Psoas muscle (tissue), 8 donors: ENCODE data around the gene KLHL3. TPM values are rescaled to one million over a fixed set of nuclear protein-coding genes. Genes with fewer than 3 reads are reported as not detected.

Experiments used
- ATAC-seq, 4 donors: fragments of 200-7000 bp; cut with Tn5 transposase; one replicate each; pipeline ENCODE4 v1.9.1; 2020; ENCODE audit warnings: moderate library complexity in 3 of 4, mild to moderate bottlenecking in 2 of 4
- DNase-seq, 2 donors: peaks; one replicate each; pipeline ENCODE4 v3.0.0-alpha.2; 2020
- H3K27ac ChIP-seq: fragments of 200-600 bp; one replicate; pipeline ENCODE4 v1.8.0; 2022
- H3K27me3 ChIP-seq, 3 donors: fragments of 200-600 bp in 1 of 3; one replicate each; pipeline versions ENCODE4 v1.6.1 to v1.8.0; 2013 to 2022; ENCODE audit warnings: low read length in 2 of 3, mild to moderate bottlenecking in 2 of 3, moderate library complexity in 1 of 3; ENCODE audit not compliant: insufficient read depth in 3 of 3
- H3K36me3 ChIP-seq, 2 donors: fragments of 200-600 bp in 1 of 2; one replicate each; pipeline versions ENCODE4 v1.6.1 to v1.8.0; 2013 to 2022; ENCODE audit warnings: low read depth in 1 of 2, mild to moderate bottlenecking in 1 of 2, moderate library complexity in 1 of 2; ENCODE audit not compliant: insufficient read depth in 1 of 2
- H3K4me1 ChIP-seq: fragments of 200-600 bp; one replicate; pipeline ENCODE4 v1.8.0; 2022
- H3K4me3 ChIP-seq: fragments of 200-600 bp; one replicate; pipeline ENCODE4 v1.8.0; 2022; ENCODE audit warnings: mild to moderate bottlenecking
- H3K9me3 ChIP-seq: fragments of 200-600 bp; one replicate; pipeline ENCODE4 v1.8.0; 2022
- WGBS, 3 donors: extraction: QIAGEN DNeasy Blood & Tissue Kit; methylation state at CpG; one replicate each; pipeline versions ENCODE4 v1.1.6 to v1.1.7; 2013; 5-methylcytosine and 5-hydroxymethylcytosine counted together
- intact Hi-C, 2 donors: fragments of 100-400 bp; cut with DNase I; formaldehyde crosslinking; loops; one replicate each; pipeline versions ENCODE4 v1.11.0 to v1.14.2; 2022
- polyA plus RNA-seq, 3 donors: library from polyadenylated mRNA; stranded (reverse); fragments of 200-250 nt; gene quantifications; one replicate each; pipeline ENCODE4 v1.2.3, GENCODE V29; 2013
- total RNA-seq, 4 donors: library from RNA; stranded (reverse); fragmentation: NEBNext Ultra II Directional in 2 of 4; extraction: Animal tissue kit (Norgen Biotek cat#: 25700) in 2 of 4; gene quantifications; one replicate each; pipeline versions ENCODE4 v1.2.1 to v1.2.4, GENCODE V29; 2021 to 2023
- TF ChIP-seq, protein P1 (sequence below): fragments of 200-600 bp; IDR thresholded peaks from one replicate; pipeline ENCODE4 v1.8.0; 2022; ENCODE audit warnings: antibody characterized with exemption
- donor health status: healthy with polysubstance abuse.
- donor health status: DM: no; HTN: no; CAD: no; lungs with moderate emphysema.
- donor health status: Bipolar disorder and iron deficiency.
- donor health status: healthy.
- donor health status: DM: yes; HTN: yes; CAD: no.
- donor health status: DM: no; HTN: no; CAD: no.
- donor health status: DM: no; HTN: no; CAD: no.
- donor health status: DM: yes; HTN: yes; CAD: no.

Gene KLHL3
- total and polyA plus RNA-seq, 7 donors, result 0.69 to 4.3 (median 1.9) TPM

- DNase-seq (no peak), ATAC-seq (no peak)
- Histone ChIP-seq H3K27ac (no peak overlapping the region), H3K4me3 (no peak overlapping the region), H3K4me1 (no peaks in the 10 kb centered on the region), H3K27me3 (no peaks in the 10 kb centered on the region), H3K36me3 (no peaks in the 10 kb centered on the region), H3K9me3 (peaks cover 5% of the 10 kb centered on the region)
- intact Hi-C loops, result loop anchor here in 1 of 2 donors (5.0 to 10.0 kb wide), 2 partner anchors 36 to 183 kb away; no protein-coding TSS in a partner anchor
- TF ChIP-seq, protein P1, sequence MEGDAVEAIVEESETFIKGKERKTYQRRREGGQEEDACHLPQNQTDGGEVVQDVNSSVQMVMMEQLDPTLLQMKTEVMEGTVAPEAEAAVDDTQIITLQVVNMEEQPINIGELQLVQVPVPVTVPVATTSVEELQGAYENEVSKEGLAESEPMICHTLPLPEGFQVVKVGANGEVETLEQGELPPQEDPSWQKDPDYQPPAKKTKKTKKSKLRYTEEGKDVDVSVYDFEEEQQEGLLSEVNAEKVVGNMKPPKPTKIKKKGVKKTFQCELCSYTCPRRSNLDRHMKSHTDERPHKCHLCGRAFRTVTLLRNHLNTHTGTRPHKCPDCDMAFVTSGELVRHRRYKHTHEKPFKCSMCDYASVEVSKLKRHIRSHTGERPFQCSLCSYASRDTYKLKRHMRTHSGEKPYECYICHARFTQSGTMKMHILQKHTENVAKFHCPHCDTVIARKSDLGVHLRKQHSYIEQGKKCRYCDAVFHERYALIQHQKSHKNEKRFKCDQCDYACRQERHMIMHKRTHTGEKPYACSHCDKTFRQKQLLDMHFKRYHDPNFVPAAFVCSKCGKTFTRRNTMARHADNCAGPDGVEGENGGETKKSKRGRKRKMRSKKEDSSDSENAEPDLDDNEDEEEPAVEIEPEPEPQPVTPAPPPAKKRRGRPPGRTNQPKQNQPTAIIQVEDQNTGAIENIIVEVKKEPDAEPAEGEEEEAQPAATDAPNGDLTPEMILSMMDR, result no peak
- WGBS, 3 donors, result 66 to 69% (median 68%) methylated on average over 2 of the region's 2 CpGs
These were observed 104.4 kb downstream of the KLHL3 start for GRCh38 chr5:137631453-137631852.

DNA sequence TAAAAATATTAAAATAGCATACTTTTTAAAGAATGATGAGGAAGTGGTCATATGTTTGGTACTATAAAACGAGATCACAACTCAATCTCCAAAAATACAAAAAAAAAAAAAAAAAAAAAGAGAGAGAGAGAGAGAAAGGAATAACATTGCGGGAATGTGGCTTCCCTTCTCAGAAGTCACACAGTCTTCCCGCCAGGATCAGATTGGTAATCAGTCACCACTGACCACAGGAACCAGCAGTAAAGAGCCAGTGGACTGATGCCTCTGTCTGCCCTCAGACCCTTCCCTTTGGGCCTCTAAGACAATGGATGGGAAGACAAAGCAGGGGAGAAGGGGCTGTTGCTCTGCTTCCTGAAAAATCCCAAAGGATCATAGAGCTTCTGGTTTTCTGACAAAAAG, 104.9 kb downstream of the KLHL3 start:
- TF ChIP-seq, protein P1, result no peak
- no peaks in the 10 kb centered on the region for H3K4me1 ChIP-seq
- H3K4me3 ChIP-seq, result no peak overlapping the region
- H3K27ac ChIP-seq, result no peak overlapping the region
- 76 to 81% (median 80%) methylated on average over 3 of the region's 3 CpGs for WGBS, 3 donors
- H3K27me3 ChIP-seq, result no peaks in the 10 kb centered on the region
- no peak for ATAC-seq
- no peak for DNase-seq
- H3K36me3 ChIP-seq, result no peaks in the 10 kb centered on the region
- intact Hi-C loops, result loop anchor here in 1 of 2 donors (5.0 to 10.0 kb wide), 2 partner anchors 36 to 184 kb away; no protein-coding TSS in a partner anchor
- H3K9me3 ChIP-seq, result peaks cover 5% of the 10 kb centered on the region

GRCh38 chr5:137630216-137630971, 105.5 kb downstream of the KLHL3 start:
- no peaks in the 10 kb centered on the region for H3K4me1 ChIP-seq
- no peak overlapping the region for H3K4me3 ChIP-seq
- TF ChIP-seq, protein P1, result no peak
- H3K36me3 ChIP-seq, result no peaks in the 10 kb centered on the region
- ATAC-seq (peak in 1 of 4 donors; percentile 14), DNase-seq (no peak)
- no peak overlapping the region for H3K27ac ChIP-seq
- 79 to 86% (median 83%) methylated on average over 10 of the region's 10 CpGs for whole genome bisulfite sequencing, 3 donors
- intact Hi-C loops, result loop anchor here in 1 of 2 donors (5.0 to 10.0 kb wide), 2 partner anchors 37 to 184 kb away; no protein-coding TSS in a partner anchor
- H3K9me3 ChIP-seq, result peaks cover 5% of the 10 kb centered on the region
- H3K27me3 ChIP-seq, result no peaks in the 10 kb centered on the region

DNA sequence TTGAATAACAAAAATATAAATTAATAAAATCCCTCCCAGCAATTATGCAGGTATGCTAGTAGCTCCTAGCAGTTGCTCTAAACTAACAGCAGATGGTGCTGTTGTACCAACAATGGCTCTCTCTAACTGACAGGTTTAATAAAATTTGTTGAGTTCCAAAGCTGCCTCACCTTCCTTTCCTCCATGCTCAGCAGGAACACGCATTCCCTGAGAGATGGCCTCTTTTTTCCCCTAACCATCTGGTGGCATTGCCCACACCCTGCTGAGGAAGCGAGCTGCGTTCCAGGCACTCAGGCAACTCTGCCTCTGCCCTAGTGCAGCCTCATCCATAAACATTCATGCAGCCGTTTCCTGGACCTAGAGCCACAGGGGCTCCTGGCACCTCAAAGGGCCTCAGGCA, 106.2 kb downstream of the KLHL3 start:
- TF ChIP-seq, protein P1, result peak; percentile 95
- ATAC-seq, result peak; percentile 65 to 88 (median 78)
- 21 to 28% (median 22%) methylated on average over 4 of the region's 4 CpGs for WGBS, 3 donors
- no peaks in the 10 kb centered on the region for H3K4me1 ChIP-seq
- no peak overlapping the region for H3K4me3 ChIP-seq
- no peak for DNase-seq
- peaks cover 5% of the 10 kb centered on the region for H3K9me3 ChIP-seq
- H3K36me3 ChIP-seq, result no peaks in the 10 kb centered on the region
- no peak overlapping the region for H3K27ac ChIP-seq
- intact Hi-C loops, result loop anchor here (1.0 to 10.0 kb wide), 5 partner anchors 38 to 195 kb away; no protein-coding TSS in a partner anchor
- H3K27me3 ChIP-seq, result no peaks in the 10 kb centered on the region
